Duodenal mucosa (tissue), 2 donors: Measurements from ENCODE around the gene C2orf68.
"Not testable (repeated sequence)": the region's sequence is repeated elsewhere in the genome, so short reads cannot be mapped to it uniquely, and the experiment has no call there.

ENCODE experiments used
- H3K27ac ChIP-seq: one replicate; pipeline ENCODE4 v1.7.0; 2013; ENCODE audit warnings: low read depth, low read length
- H3K27me3 ChIP-seq, 2 donors: one replicate each; pipeline ENCODE4 v1.7.0; 2013; ENCODE audit warnings: low read length in 2 of 2, control low read depth in 1 of 2; ENCODE audit not compliant: insufficient read depth in 2 of 2, control insufficient read depth in 1 of 2
- H3K36me3 ChIP-seq, 2 donors: one replicate each; pipeline ENCODE4 v1.7.0; 2013; ENCODE audit warnings: low read length in 2 of 2, control low read depth in 1 of 2; ENCODE audit not compliant: insufficient read depth in 2 of 2, control insufficient read depth in 1 of 2
- H3K4me1 ChIP-seq, 2 donors: one replicate each; pipeline ENCODE4 v1.7.0; 2013; ENCODE audit warnings: low read length in 2 of 2, control low read depth in 1 of 2; ENCODE audit not compliant: insufficient read depth in 2 of 2, control insufficient read depth in 1 of 2
- H3K4me3 ChIP-seq, 2 donors: one replicate each; pipeline ENCODE4 v1.7.0; 2013; ENCODE audit warnings: low read length in 2 of 2, low read depth in 1 of 2
- H3K9ac ChIP-seq, 2 donors: one replicate each; pipeline ENCODE4 v1.7.0; 2013; ENCODE audit warnings: low read length in 2 of 2, low read depth in 1 of 2
- H3K9me3 ChIP-seq, 2 donors: one replicate each; pipeline ENCODE4 v1.7.0; 2013; ENCODE audit warnings: low read length in 2 of 2, control low read depth in 1 of 2; ENCODE audit not compliant: control insufficient read depth in 1 of 2

C2orf68 gene

DNA sequence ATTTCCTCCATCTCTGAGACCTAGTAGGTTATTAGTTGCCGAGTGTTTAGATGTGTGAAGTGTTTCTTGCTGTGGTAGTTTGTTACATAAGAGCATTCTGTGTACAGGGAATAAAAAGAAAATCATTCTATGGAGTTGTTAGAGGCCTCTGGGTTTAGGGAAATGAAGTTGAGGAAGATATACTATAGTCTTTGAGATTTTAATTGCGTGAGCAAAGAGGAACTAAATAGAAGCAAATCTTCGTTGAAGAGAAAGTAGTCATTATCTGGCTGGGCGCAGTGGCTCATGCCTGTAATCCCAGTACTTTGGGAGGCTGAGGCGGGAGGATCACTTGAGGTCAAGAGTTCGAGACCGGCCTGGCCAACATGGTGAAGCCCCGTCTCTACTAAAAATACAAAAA is 23.1 kb upstream of the C2orf68 start:
- H3K36me3 ChIP-seq: peaks cover 39 to 86% of the 10 kb centered on the region in 2 donors
- no peaks in the 10 kb centered on the region for H3K27me3 ChIP-seq
- no peak overlapping the region for H3K27ac ChIP-seq
- no peaks in the 10 kb centered on the region for H3K9me3 ChIP-seq
- H3K4me3 ChIP-seq: no peak overlapping the region
- no peak overlapping the region for H3K9ac ChIP-seq
- H3K4me1 ChIP-seq: no peaks in the 10 kb centered on the region

DNA sequence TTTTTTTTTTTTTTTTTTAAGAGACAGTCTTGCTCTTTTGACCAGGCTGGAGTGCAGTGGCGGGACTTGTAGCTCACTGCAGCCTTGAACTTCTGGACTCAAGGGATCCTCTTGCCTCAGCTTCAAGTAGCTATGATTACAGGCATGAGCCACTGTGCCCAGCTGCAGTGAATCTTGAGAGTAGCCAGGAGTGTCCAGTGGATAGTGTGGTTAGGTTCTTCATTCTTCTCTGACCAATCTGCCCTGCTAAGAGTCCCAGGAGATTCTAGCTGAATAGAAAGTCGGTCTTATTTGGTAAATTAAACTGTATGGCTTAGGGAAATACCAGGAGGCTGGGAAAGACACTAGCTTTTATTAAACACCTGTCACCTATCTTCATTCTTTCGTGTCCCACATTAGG is 19.4 kb upstream of the C2orf68 start:
- Histone ChIP-seq H3K9ac (no peak overlapping the region), H3K27ac (no peak overlapping the region), H3K36me3 (peaks cover 38 to 79% of the 10 kb centered on the region in 2 donors), H3K4me1 (no peaks in the 10 kb centered on the region), H3K9me3 (no peaks in the 10 kb centered on the region), H3K4me3 (no peak overlapping the region), H3K27me3 (no peaks in the 10 kb centered on the region)

DNA sequence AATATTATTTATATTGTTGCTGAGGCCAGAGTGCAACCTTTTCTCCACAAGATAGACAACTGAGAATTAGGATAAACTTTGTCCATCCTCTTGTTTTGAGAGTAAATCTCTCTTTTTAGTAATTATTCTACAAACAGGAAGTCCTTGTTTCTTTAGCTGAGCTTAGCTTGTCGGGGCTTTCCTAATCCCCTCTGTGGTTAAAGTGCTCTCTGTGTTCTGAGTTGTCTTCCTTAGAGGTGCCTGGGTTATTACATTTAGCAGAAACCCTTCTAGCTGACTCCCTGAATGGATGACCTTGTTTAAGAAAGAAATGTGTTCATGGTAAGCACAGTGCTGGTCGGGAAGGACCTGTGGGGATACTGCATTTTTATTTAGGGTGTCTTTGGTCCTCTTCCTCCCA is 16.8 kb upstream of the C2orf68 start:
- Histone ChIP-seq H3K9me3 (no peaks in the 10 kb centered on the region), H3K4me3 (no peak overlapping the region), H3K9ac (no peak overlapping the region), H3K4me1 (no peaks in the 10 kb centered on the region), H3K36me3 (peaks cover 37 to 81% of the 10 kb centered on the region in 2 donors), H3K27me3 (no peaks in the 10 kb centered on the region), H3K27ac (no peak overlapping the region)

DNA sequence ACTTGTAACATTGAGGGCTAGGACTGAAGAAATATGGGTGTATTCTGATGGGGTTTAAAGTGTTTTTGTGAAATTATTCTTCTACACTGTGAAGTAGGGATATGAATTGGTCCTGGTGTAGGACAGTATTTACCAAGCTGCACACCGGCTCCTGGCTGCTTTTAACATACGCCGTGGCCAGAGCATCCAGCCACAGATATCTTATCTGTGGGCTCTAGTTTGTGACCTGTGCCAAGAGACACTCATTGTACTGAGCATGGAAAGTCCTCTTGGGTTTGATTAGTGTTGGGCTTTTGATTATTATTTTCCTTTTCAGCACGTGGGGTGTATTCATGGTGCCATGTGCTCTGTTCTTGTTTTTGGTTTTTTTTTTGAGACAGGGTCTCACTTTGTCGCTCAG is 12.1 kb upstream of the C2orf68 start:
- Histone ChIP-seq H3K4me3 (no peak overlapping the region), H3K27me3 (no peaks in the 10 kb centered on the region), H3K9me3 (no peaks in the 10 kb centered on the region), H3K36me3 (peaks cover 39 to 78% of the 10 kb centered on the region in 2 donors), H3K27ac (no peak overlapping the region), H3K9ac (no peak overlapping the region), H3K4me1 (no peaks in the 10 kb centered on the region)

DNA sequence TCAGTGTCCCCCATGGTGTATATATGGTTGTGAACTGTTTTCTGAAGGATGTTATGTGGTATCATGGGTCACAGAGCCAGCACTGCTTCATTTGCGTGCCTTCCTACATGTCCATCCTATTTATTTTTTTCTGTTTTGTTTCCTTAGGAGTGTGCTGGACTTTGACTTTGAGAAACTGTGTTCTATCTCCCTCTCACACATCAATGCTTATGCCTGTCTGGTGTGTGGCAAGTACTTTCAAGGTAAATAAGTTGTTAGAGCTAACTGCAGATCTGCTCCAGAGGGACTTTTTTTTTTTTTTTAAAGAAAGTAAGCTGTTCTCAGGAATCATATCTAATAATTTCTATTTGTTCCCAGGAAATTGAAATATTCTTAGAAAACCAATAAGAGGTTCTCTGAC is 9.5 kb upstream of the C2orf68 start:
- no peak overlapping the region for H3K9ac ChIP-seq
- no peaks in the 10 kb centered on the region for H3K27me3 ChIP-seq
- no peaks in the 10 kb centered on the region for H3K9me3 ChIP-seq
- H3K36me3 ChIP-seq: peaks cover 25 to 59% of the 10 kb centered on the region in 2 donors
- H3K4me1 ChIP-seq: peaks cover 7 to 10% of the 10 kb centered on the region in 2 donors
- H3K27ac ChIP-seq: no peak overlapping the region
- no peak overlapping the region for H3K4me3 ChIP-seq

DNA sequence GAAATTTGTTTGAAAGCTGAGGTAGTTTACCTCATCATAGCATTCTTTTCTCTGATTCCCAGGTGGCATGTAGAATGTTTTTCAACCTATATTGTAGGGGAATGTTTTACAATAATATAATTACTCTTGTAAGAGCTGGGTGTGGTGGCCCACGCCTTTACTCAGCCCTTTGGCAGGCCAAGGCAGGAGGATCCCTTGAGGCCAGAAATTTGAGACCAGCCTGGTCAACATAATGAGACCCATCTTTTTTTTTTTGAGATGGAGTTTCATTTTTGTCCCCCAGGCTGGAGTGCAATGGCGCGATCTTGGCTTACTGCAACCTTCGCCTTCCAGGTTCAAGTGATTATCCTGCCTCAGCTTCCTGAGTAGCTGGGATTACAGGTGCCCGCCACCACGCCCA is 7.8 kb upstream of the C2orf68 start:
- H3K4me1 ChIP-seq: peaks cover 7 to 10% of the 10 kb centered on the region in 2 donors
- H3K9me3 ChIP-seq: no peaks in the 10 kb centered on the region
- H3K27me3 ChIP-seq: no peaks in the 10 kb centered on the region
- no peak overlapping the region for H3K4me3 ChIP-seq
- H3K36me3 ChIP-seq: peaks cover 14 to 43% of the 10 kb centered on the region in 2 donors
- H3K27ac ChIP-seq: no peak overlapping the region
- no peak overlapping the region for H3K9ac ChIP-seq

DNA sequence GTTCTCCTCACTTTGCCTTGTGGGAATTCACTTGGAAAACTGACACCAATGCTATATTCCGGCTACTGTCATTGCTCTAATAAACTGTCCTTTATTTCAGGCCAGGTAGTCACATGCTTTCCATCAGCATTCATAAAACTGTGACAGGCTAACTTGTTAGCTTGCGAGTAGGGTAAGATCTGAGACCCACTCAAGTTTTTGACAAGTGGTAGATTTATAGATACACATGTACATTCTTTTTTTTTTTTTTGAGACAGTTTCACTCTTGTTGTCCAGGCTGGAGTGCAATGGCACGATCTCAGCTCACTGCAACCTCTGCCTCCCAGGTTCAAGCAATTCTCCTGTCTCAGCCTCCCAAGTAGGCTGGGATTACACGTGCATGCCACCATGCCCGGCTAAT is 5.9 kb upstream of the C2orf68 start:
- H3K9me3 ChIP-seq, H3K27me3 ChIP-seq, H3K27ac ChIP-seq: not testable (repeated sequence)
- peak overlapping the region in 1 of 2 donors; percentile 94 for H3K4me3 ChIP-seq
- peaks cover 7 to 27% of the 10 kb centered on the region in 2 donors for H3K36me3 ChIP-seq
- peaks cover 7 to 10% of the 10 kb centered on the region in 2 donors for H3K4me1 ChIP-seq
- peak overlapping the region in 1 of 2 donors; percentile 65 for H3K9ac ChIP-seq

DNA sequence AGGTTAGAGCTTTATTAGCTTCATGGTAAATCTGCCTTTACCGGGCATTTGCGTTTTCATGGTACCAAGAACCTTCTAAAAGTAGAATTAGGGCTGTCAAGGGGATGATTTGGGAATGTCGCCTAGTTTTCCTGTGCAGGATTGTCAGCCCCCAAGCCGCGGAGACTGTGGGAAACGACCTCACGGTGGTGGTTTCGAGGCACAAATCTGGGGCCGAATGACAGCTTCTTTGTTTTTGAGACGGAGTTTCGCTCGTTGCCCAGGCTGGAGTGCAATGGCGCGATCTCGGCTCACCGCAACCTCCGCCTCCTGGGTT is 3.5 kb upstream of the C2orf68 start:
- Histone ChIP-seq H3K27me3 (no peaks in the 10 kb centered on the region), H3K9me3 (no peaks in the 10 kb centered on the region), H3K4me3 (peak overlapping the region in 1 of 2 donors; percentile 94), H3K36me3 (peaks cover 5 to 9% of the 10 kb centered on the region in 2 donors), H3K27ac (no peak overlapping the region), H3K9ac (no peak overlapping the region), H3K4me1 (peaks cover 9 to 18% of the 10 kb centered on the region in 2 donors)

DNA sequence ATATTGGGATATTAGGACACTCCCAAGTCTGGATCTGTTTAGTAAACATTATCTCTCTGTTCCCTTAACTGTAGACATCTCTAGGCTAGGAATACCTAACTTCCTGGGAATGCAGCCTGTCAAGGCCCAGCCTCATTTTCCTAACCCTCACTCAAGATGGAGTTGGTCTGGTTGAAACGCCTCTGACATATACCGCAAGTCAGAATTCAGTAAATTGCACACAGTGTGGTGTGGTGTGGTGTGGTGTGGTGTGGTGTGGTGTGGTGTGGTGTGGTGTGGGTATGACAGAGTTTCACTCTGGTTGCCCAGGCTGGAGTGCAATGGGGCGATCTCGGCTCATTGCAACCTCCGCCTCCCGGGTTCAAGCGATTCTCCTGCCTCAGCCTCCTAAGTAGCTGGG is 2.9 kb upstream of the C2orf68 start:
- not testable (repeated sequence) for H3K27ac ChIP-seq, H3K4me3 ChIP-seq, H3K27me3 ChIP-seq, H3K9me3 ChIP-seq, H3K9ac ChIP-seq
- peaks cover 5 to 11% of the 10 kb centered on the region in 2 donors for H3K36me3 ChIP-seq
- H3K4me1 ChIP-seq: peaks cover 13 to 22% of the 10 kb centered on the region in 2 donors

DNA sequence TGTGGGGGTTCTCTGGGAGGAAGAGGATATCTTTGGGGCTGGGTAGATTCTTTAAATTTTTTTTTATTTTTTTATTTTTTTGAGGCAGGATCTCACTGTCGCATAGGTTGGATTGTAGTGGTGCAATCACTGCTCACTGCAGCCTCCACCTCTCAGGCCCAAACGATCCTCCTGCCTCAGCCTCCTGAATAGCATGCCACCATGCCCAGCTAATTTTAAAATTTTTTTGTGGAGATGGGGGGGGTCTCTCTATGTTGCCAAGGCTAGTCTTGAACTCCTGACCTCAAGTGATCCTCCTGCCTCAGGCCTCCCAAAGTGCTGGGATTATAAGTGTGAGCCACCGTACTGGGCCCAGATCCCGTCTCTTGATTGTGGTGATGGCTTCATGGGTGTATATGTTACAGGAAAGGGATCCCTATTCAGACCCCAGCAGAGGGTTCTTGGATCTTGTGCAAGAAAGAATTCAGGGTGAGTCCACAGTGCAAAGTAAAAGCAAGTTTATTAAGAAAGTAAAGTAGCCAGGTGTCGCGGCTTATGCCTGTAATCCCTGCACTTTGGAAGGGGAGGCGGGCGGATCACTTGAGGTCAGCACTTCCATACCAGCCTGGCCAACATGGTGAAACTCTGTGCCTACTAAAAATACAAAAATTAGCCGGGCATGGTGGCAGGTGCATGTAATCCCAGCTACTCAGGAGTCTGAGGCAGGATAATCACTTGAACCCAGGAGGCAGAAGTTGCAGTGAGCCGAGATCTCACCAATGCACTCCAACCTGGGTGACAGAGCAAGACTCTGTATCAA is 2.0 kb upstream of the C2orf68 start:
- no peaks in the 10 kb centered on the region for H3K27me3 ChIP-seq
- H3K4me1 ChIP-seq: peaks cover 13 to 22% of the 10 kb centered on the region in 2 donors
- H3K27ac ChIP-seq: no peak overlapping the region
- no peak overlapping the region for H3K4me3 ChIP-seq
- no peak overlapping the region for H3K9ac ChIP-seq
- no peaks in the 10 kb centered on the region for H3K9me3 ChIP-seq
- peaks cover 4 to 10% of the 10 kb centered on the region in 2 donors for H3K36me3 ChIP-seq
